HG02759 (cell line): Measurements from ENCODE around the gene HSD3B7.
"Not testable (repeated sequence)": the region's sequence is repeated elsewhere in the genome, so short reads cannot be mapped to it uniquely, and the experiment has no call there.

Source experiments
- ATAC-seq: cut with Tn5 transposase; IDR thresholded peaks from one replicate; pipeline ENCODE4 v1.9.1; 2021; ENCODE audit warnings: mild to moderate bottlenecking, moderate library complexity; ENCODE audit not compliant: unreplicated experiment

The HSD3B7 gene

DNA sequence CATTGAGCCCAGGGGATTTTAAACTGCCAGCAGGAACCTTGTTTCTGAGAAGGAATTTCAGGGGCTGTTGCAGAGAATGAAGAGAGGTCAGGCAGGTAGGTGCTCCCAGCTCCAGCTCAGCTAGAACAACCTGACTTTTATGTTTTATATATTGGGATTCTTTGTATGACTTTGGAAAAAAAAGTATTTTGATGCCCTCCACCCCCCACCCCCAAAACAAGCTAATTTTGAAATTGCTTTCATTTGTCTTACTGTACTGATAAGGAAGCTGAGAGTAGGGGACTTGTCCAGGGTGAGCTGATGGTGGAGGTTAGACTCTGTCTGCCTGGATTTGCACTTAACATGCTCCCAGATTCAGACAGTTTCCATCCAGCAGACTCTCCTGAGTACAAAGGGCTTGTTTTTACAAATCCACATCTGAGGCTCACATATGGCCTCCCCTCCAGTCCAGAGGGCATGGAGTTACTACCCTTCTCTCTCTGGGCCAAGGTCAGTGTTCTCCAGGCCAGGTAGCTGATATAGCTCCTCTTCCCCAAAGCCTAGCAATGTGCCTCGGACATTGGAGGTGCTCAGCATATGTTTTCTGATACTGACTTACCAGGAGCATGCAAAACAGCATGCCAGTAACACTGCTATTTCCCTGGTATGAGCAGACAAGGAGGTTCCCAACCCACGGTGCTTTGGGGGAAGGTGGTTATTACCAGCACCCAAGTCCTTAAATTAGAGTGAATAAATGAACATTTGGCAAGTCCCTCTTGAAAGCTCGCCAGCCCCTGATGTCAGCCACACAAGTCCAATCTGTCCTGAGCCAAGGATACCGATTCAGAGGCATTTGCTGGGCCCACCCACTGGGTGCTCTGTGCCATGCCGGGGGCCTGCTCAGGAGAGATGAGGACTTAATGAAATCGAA is 14.1 kb downstream of the HSD3B7 start:
- no peak for ATAC-seq

- ATAC-seq, result no peak
Observed at GRCh38 chr16:31000671-31001382, 15.8 kb downstream of the HSD3B7 start.

DNA sequence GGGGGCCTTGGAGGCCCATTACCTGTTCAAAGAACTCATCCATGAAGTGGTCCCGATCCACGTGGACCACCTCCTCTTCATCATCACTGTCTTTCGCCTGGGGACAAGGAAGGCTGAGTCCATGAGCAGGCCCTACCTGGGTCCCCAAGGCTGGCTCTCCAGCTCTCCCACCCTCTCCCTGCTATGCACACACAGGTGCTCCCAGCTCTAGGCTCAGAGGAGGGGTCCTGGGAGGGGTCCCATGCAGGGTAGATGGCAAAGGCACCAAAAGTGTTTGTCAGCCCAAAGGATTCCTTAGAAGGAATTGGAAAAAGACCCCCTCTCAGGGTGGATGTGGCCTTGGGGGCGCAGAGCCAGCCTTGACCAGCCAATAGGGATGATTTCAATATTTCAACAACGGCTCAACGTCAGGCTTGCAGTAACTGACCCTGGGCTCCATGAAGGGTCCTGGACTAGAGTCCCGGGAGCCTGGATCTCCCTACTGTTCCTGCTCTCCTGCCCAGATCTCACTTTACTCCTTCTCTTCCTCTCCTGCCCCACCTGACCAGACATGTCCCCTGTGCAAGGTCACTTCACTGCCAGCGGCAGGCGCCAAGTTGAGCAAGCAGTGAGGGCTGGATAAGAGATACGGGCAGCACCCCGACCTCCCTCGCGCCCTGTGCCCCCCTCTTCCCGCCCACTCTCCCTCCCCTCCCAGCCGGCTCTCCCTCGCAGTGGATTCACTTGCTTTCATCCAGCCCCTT is 16.7 kb downstream of the HSD3B7 start:
- ATAC-seq, result no peak

- no peak for ATAC-seq
Observed at GRCh38 chr16:31002250-31002700, 17.3 kb downstream of the HSD3B7 start.

DNA sequence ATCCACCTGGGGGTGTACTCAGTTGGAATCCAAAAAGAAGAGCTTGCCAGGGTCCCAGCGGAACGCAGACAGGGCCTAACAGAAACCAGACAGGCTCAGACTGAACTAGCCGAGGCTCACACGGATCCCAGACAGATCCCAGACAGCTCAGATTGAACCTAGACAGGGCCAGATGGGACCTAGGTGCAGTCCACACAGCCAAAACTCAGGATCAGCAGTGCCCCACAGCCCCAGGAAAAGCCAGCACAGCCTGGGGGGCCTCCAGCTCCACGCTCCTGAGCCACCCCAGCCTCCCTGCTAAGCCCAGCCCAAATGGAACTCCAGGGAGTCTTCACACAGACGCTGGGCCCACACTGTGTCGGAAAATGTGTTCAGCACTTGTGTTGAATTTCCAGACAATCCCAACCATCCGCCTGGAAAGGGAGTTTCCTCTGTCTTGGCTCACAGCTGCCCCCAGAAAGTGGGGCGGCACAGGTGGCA is 17.9 kb downstream of the HSD3B7 start:
- ATAC-seq, result no peak

- no peak for ATAC-seq
Observed at GRCh38 chr16:31003744-31004143, 18.7 kb downstream of the HSD3B7 start.

GRCh38 chr16:31004658-31005057 is 19.7 kb downstream of the HSD3B7 start:
- ATAC-seq, result no peak

DNA sequence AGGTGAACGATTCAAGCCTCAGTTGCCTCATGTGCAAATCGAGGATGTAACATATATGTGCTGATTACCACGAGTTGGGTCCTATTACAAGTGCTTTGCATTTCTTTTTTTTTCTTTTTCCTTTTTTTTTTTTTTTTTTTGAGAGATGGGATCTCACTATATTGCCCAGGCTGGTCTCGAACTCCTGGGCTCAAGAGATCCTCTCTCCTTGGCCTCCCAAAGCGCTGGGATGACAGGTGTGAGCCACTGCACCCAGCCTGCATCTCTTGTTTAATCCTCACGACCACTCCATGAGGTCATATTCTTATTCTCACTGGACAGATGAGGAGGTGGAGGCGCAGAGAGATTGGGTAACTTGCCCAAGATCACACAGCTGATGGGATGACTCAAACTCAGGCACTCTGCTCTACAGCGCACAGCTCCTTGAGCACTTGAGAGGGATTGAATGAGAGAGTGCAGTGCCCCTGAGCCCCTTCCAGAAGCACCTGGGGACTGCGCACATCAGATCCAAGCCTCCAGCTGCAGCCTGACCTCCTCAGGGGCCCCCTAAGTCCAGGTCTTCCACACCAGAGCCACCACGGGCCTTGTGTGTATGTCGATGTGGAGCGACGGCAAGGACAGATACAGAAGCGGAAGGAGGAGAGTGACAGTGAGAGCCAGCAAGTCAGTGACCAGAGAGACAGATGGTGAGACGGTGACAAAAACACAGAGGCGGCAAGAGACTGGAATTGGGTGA is 20.5 kb downstream of the HSD3B7 start:
- no peak for ATAC-seq

- no peak for ATAC-seq
Observed at GRCh38 chr16:31006086-31006385, 21.0 kb downstream of the HSD3B7 start.

DNA sequence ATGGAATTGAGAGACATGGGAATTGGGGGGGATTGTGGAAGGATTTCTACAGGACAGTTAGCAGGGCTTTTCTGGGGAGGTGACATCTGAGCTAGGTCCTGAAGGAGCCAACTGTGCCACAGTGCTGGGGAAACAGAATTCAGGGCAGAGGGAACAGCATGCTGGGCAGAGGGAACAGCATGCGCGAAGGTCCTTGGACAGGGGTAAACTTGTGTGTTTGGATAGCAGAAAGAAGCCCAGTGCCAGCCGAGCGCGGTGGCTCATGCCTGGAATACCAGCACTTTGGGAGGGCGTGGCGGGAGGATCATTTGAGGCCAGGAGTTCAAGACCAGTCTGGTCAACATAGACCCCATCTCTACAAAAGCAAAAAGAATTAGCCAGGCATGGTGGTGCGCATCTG is 21.6 kb downstream of the HSD3B7 start:
- ATAC-seq, result no peak

GRCh38 chr16:31007684-31008083 is 22.7 kb downstream of the HSD3B7 start:
- no peak for ATAC-seq

- ATAC-seq, result no peak
Observed at GRCh38 chr16:31008149-31008548, 23.1 kb downstream of the HSD3B7 start.

DNA sequence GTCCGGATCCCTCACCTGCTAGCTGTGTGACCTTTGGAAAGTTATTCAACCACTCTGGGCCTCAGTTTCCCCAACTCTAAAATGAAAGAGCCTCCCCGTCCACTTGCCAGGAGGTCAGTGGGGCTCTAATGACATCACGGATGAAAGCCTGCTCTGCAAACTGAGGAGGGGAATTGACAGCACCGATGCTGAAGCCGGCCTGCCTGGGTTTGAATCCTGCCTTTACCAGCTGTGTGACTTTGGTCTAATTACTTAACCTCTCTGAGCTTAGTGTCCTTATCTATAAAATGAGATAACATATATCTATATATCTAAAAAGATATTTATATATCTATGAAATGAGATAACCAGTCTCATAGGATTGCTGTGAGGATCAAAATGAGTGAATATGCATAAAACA is 23.5 kb downstream of the HSD3B7 start:
- ATAC-seq, result no peak

DNA sequence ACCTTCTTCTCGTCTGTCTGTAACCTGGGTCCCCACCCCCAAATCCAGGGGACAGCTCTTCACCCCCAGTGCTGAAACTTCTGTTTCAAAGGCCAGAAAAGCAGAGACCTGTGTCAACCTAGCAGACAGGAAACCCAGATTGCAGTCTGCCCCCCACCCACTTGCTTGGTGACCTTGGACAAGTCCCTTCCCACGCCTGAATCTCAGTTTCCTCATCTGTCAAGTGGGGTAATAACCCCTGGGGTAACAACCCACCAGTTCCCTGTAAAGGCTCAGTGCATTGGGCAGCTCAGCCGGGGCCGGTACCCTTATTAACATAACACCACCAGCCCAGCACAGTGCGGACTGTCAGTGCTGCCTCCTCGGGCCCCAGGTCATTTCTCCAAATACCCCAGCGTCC is 24.1 kb downstream of the HSD3B7 start:
- ATAC-seq, result no peak

GRCh38 chr16:31009894-31010584 is 25.0 kb downstream of the HSD3B7 start:
- no peak for ATAC-seq

DNA sequence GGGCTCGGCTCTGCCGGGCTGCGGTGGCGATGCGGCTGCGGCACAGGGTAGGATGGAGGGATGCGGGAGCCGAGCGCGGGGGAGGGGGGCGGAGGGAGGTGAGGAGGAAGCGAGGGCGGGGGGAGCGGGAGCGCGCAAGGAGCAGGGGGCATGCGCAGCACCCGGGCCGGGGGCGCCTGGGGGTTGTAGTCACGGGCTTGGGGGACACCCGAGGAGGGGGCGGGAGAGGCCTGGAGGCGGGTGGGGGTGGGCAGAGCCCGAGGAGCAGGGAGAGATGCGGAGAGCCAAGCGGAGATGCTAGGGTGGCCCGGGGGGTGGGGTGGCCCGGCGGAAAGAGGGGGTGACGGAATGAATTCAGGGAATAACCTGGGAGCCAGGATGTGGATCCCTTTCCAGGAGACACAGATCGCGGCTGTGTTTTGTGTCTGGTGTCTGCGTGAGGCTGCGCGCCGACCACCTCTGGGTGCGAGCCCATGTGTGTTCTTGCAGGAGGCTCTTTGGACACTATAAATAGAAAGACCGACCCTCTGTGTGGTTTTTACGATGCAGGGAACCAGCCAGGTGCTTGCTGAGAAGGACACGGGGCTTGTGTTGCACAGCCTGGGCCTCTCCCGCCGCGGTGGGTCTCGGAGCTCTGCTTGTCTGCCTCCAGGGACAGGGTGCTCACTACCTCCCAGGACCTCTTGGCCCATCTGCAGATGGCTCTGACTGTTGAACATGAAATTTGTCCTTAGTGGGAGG is 25.7 kb downstream of the HSD3B7 start, which contains the start of gene STX1B:
STX1B (minus strand) TSS at position 54 of the 741 bp plus-strand sequence. CDS start 242 bp downstream, outside the sequence.
- no peak for ATAC-seq

DNA sequence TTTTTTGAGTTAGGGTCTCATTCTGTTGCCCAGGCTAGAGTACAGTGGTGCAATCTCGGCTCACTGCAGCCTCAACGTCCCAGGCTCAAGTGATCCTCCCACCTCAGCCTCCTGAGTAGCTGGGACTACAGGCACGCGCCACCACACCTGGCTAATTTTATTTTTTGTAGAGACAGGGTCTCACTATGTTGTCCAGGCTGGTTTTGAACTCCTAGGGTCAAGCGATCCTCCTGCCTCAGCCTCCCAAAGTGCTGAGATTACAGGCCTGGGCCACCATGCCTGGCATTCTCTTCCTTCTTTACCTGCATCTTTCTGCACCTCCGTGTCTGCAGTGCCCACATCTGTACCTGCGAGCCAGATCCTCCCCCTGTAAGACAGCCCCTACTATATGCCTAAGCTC is 26.8 kb downstream of the HSD3B7 start:
- not testable (repeated sequence) for ATAC-seq

DNA sequence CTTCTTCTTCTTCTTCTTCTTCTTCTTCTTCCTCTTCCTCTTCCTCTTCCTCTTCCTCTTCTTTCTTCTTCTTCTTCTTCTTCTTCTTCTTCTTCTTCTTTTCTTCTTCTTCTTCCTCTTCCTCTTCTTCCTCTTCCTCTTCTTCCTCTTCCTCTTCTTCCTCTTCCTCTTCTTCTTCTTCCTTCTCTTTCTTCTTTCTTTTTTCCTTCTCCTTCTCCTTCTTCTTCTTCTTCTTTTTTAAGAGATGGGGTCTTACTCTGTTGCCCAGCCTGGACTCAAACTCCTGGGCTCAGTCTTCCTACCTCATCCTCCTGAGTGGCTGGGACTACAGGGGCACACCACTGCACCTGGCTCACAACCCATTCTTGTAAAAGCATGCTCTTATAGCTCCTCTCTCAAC is 28.3 kb downstream of the HSD3B7 start:
- not testable (repeated sequence) for ATAC-seq

DNA sequence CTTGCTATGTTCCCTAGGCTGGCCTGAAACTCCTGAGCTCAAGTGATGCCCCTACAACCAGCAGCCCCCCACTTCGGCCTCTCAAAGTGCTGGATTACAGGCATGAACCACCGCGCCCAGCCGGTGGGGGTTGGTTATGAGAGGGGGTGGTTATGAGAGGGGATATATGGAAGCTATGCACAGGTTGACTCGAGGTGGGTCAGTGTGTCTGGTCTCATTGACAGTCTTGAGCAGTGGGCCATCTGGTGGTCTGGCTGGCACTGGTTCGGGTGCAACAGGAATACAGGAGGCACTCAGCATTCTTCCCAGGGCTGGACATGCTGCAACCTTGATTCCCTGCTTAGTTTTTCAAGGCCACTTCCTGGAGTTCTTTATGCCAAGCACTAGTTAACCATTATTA is 31.0 kb downstream of the HSD3B7 start:
- no peak for ATAC-seq
